ENCODE data around the gene MKRN2. TPM values are rescaled to one million over a fixed set of nuclear protein-coding genes. Genes with fewer than 3 reads are reported as not detected.

Gene MKRN2
- total RNA-seq, 1 experiment from 2014 or later = 18.2 TPM

- TF ChIP-seq CTCF (IDR thresholded peaks at IDR 0.05) = no peak
- TF ChIP-seq USF1 (CRISPR knock-in tag; IDR thresholded peaks at IDR 0.05) = no peak
- no peak for TF ChIP-seq RELA (CRISPR knock-in tag; IDR thresholded peaks at IDR 0.05; ENCODE audit: borderline replicate concordance)
- no peak for TF ChIP-seq ETV6 (CRISPR knock-in tag; IDR thresholded peaks at IDR 0.05)
- TF ChIP-seq JAZF1 (CRISPR knock-in tag; IDR thresholded peaks at IDR 0.05) = no peak
Observed at GRCh38 chr3:12601072-12601471, 44.2 kb downstream of the MKRN2 start (continued).

- no peak for TF ChIP-seq CREM (CRISPR knock-in tag; IDR thresholded peaks at IDR 0.05)
- no peak for TF ChIP-seq ESRRA (CRISPR knock-in tag; IDR thresholded peaks at IDR 0.05; ENCODE audit: borderline replicate concordance)
- TF ChIP-seq MXD4 (CRISPR knock-in tag; IDR thresholded peaks at IDR 0.05; ENCODE audit: borderline replicate concordance) = no peak
- no peak for TF ChIP-seq NFYB (CRISPR knock-in tag; conservative IDR thresholded peaks at IDR 0.05; ENCODE audit: low read depth)
- no peak for TF ChIP-seq SMAD4 (CRISPR knock-in tag; IDR thresholded peaks at IDR 0.05)
- no peak for TF ChIP-seq AFF4 (CRISPR knock-in tag; IDR thresholded peaks at IDR 0.05; ENCODE audit: borderline replicate concordance)
- no peak for TF ChIP-seq GABPB1 (CRISPR knock-in tag; IDR thresholded peaks at IDR 0.05)
- no peak for TF ChIP-seq NFATC4 (CRISPR knock-in tag; IDR thresholded peaks at IDR 0.05)
- TF ChIP-seq ATF3 (CRISPR knock-in tag; conservative IDR thresholded peaks at IDR 0.05) = no peak
- TF ChIP-seq FOXP1 (CRISPR knock-in tag; IDR thresholded peaks at IDR 0.05; ENCODE audit: borderline replicate concordance) = no peak
- TF ChIP-seq ZSCAN18 (CRISPR knock-in tag; IDR thresholded peaks at IDR 0.05) = no peak
- TF ChIP-seq ZNF232 (CRISPR knock-in tag; IDR thresholded peaks at IDR 0.05) = no peak
- no peak for TF ChIP-seq CTCF (IDR thresholded peaks at IDR 0.05)
- no peak for TF ChIP-seq JAZF1 (CRISPR knock-in tag; IDR thresholded peaks at IDR 0.05)
- TF ChIP-seq HMGA2 (CRISPR knock-in tag; IDR thresholded peaks at IDR 0.05) = no peak
- no peak overlapping the region for H3K4me3 Mint-ChIP-seq
- ATAC-seq (no peak), DNase-seq (ENCODE audit: low spot score) (no peak)
- ChIA-PET POLR2A (no interaction called here), CTCF (no interaction called here)
- no peaks in the 10 kb centered on the region for H3K27me3 Mint-ChIP-seq (ENCODE audit: low read depth)
- no peak overlapping the region for H3K27ac Mint-ChIP-seq
- no peaks in the 10 kb centered on the region for H3K4me1 Mint-ChIP-seq
- H3K36me3 Mint-ChIP-seq = peaks cover 49% of the 10 kb centered on the region
- no peaks in the 10 kb centered on the region for H3K9me3 Mint-ChIP-seq
Observed at GRCh38 chr3:12603969-12604368, 47.1 kb downstream of the MKRN2 start.

All from WTC11 (cell line).